Endothelial cell of umbilical vein (primary cell): ENCODE measurements around the gene BBX.

ENCODE experiments used
- CTCF ChIP-seq, 2 donors: IDR thresholded peaks; 1 replicate in 1 of 2; 2 replicates in 1 of 2; pipeline ENCODE4 v1.5.1; 2011; ENCODE audit warnings: low read length in 2 of 2, mild to moderate bottlenecking in 2 of 2, moderate library complexity in 2 of 2, control low read depth in 1 of 2, inconsistent platforms in 1 of 2, low read depth in 1 of 2; ENCODE audit not compliant: insufficient read depth in 1 of 2; ENCODE audit errors: extremely low read depth in 1 of 2
- EZH2 ChIP-seq: IDR thresholded peaks from 2 replicates; pipeline ENCODE4 v1.6.1; 2012; ENCODE audit warnings: borderline replicate concordance, low read depth, mild to moderate bottlenecking, moderate library complexity, low read length, inconsistent platforms; ENCODE audit not compliant: severe bottlenecking
- JUN ChIP-seq: IDR thresholded peaks from 2 replicates; pipeline ENCODE4 v1.6.1; 2011; ENCODE audit warnings: borderline replicate concordance, low read depth; ENCODE audit not compliant: insufficient read length, insufficient read depth

- TF ChIP-seq JUN (no peak), CTCF (IDR thresholded peaks at IDR 0.05; ENCODE audit: extremely low read depth in 1 of 2, insufficient read depth in 1 of 2, low read depth in 1 of 2, low read length in 2 of 2) (no peak), EZH2 (no peak)
Observed at GRCh38 chr3:107699682-107700081, 176.9 kb downstream of the BBX start.
